Endothelial cell of umbilical vein (primary cell): ENCODE measurements around the gene DCUN1D2. TPM values are rescaled to one million over a fixed set of nuclear protein-coding genes. Genes with fewer than 3 reads are reported as not detected.

Source experiments
- BruUV-seq: library from RNA; stranded (reverse); fragments of 400-500 nt; replicated peaks from 2 replicates; lab custom pipeline; 2021; lab: Mats Ljungman, UMichigan
- CTCF ChIA-PET: fragments of 300-600, 350-600 bp; sonication (Branson Sonifier 250); formaldehyde crosslinking; loops from one replicate; lab custom pipeline; 2021; ENCODE audit warnings: antibody characterized with exemption, inconsistent platforms; lab: Charles Lee
- POLR2A ChIA-PET: fragments of 300-600, 350-600 bp; sonication (Branson Sonifier 250); formaldehyde crosslinking; loops from one replicate; lab custom pipeline; 2021; ENCODE audit warnings: antibody characterized with exemption, inconsistent platforms; lab: Charles Lee
- DNase-seq: peaks from one replicate; pipeline ENCODE4 v3.0.0-alpha.2; 2011; ENCODE audit warnings: low read depth, low spot score
- FAIRE-seq: peaks from 2 replicates; lab custom pipeline; 2011; peaks lifted over from hg19 to GRCh38; lab: Jason Lieb, UNC
- H2AFZ ChIP-seq: 2 replicates; pipeline ENCODE4 v1.6.0; 2012; ENCODE audit warnings: low read depth, low read length, control low read depth, inconsistent platforms
- H3K27ac ChIP-seq: 2 replicates; pipeline ENCODE4 v1.5.1; 2011; ENCODE audit warnings: low read depth, mild to moderate bottlenecking, control low read depth, low read length, moderate library complexity; ENCODE audit not compliant: insufficient read depth
- H3K27me3 ChIP-seq, 2 experiments: 2 replicates each; pipeline versions ENCODE4 v1.6.0 to v1.6.1; 2011; ENCODE audit warnings: low read length in 2 of 2, mixed read lengths in 1 of 2; ENCODE audit not compliant: control insufficient read depth in 2 of 2, insufficient read depth in 2 of 2
- H3K36me3 ChIP-seq, 2 experiments: 2 replicates in 1 of 2; 3 replicates in 1 of 2; pipeline ENCODE4 v1.5.1; 2011; ENCODE audit warnings: low read length in 2 of 2, mild to moderate bottlenecking in 1 of 2, moderate library complexity in 1 of 2; ENCODE audit not compliant: control insufficient read depth in 2 of 2, insufficient read depth in 2 of 2; ENCODE audit errors: extremely low read depth in 1 of 2
- H3K4me1 ChIP-seq: 3 replicates; pipeline ENCODE4 v1.5.1; 2011; ENCODE audit warnings: mild to moderate bottlenecking, low read length; ENCODE audit not compliant: control insufficient read depth, insufficient read depth; ENCODE audit errors: extremely low read depth
- H3K4me2 ChIP-seq: 2 replicates; pipeline ENCODE4 v1.6.1; 2011; ENCODE audit warnings: low read length, control low read depth, mixed read lengths; ENCODE audit not compliant: insufficient read depth
- H3K4me3 ChIP-seq, 3 experiments: fragments of 200-600 bp in 1 of 3; sonication (generic), shearing (Covaris generic) in 1 of 3; replicated peaks in 1 of 3; 2 replicates each; pipeline ENCODE4 v1.5.1; 2011 to 2016; ENCODE audit warnings: control low read depth in 3 of 3, low read length in 3 of 3, mild to moderate bottlenecking in 2 of 3, inconsistent platforms in 1 of 3, low read depth in 1 of 3, moderate library complexity in 1 of 3; ENCODE audit not compliant: insufficient read depth in 1 of 3
- H3K79me2 ChIP-seq: 2 replicates; pipeline ENCODE4 v1.6.0; 2012; ENCODE audit warnings: low read length, inconsistent platforms; ENCODE audit not compliant: control insufficient read depth, insufficient read depth
- H3K9ac ChIP-seq: replicated peaks from 2 replicates; pipeline ENCODE3; 2011; ENCODE audit warnings: low read length, control low read depth; ENCODE audit not compliant: insufficient read depth; ENCODE audit errors: extremely low read depth
- H3K9me1 ChIP-seq: replicated peaks from 3 replicates; pipeline ENCODE4 v1.6.0; 2011; ENCODE audit warnings: mild to moderate bottlenecking, low read length; ENCODE audit not compliant: control insufficient read depth, insufficient read depth; ENCODE audit errors: extremely low read depth
- H3K9me3 ChIP-seq: replicated peaks from 2 replicates; pipeline ENCODE4 v1.5.1; 2012; ENCODE audit warnings: low read length, inconsistent platforms; ENCODE audit not compliant: control insufficient read depth, insufficient read depth
- H4K20me1 ChIP-seq: replicated peaks from 2 replicates; pipeline ENCODE3; 2011; ENCODE audit warnings: mild to moderate bottlenecking, low read length; ENCODE audit not compliant: control insufficient read depth, insufficient read depth; ENCODE audit errors: extremely low read depth
- CTCF ChIP-seq, 2 donors: IDR thresholded peaks; 1 replicate in 1 of 2; 2 replicates in 1 of 2; pipeline ENCODE4 v1.5.1; 2011; ENCODE audit warnings: low read length in 2 of 2, mild to moderate bottlenecking in 2 of 2, moderate library complexity in 2 of 2, control low read depth in 1 of 2, inconsistent platforms in 1 of 2, low read depth in 1 of 2; ENCODE audit not compliant: insufficient read depth in 1 of 2; ENCODE audit errors: extremely low read depth in 1 of 2
- FOS ChIP-seq: IDR thresholded peaks from 2 replicates; pipeline ENCODE4 v1.6.1; 2011; ENCODE audit warnings: mild to moderate bottlenecking, low read length, moderate library complexity, borderline replicate concordance; ENCODE audit not compliant: insufficient read depth
- GATA2 ChIP-seq: IDR thresholded peaks from 2 replicates; pipeline ENCODE4 v1.7.0; 2011; ENCODE audit warnings: low read depth, mild to moderate bottlenecking, moderate library complexity, mixed read lengths, low read length; ENCODE audit not compliant: insufficient read length, insufficient read depth
- JUN ChIP-seq: IDR thresholded peaks from 2 replicates; pipeline ENCODE4 v1.6.1; 2011; ENCODE audit warnings: borderline replicate concordance, low read depth; ENCODE audit not compliant: insufficient read length, insufficient read depth
- MAX ChIP-seq: IDR thresholded peaks from 2 replicates; pipeline ENCODE4 v1.6.1; 2011; ENCODE audit not compliant: insufficient read depth, insufficient read length
- POLR2A ChIP-seq: IDR thresholded peaks from 2 replicates; pipeline ENCODE4 v1.6.1; 2012; ENCODE audit warnings: low read depth, mild to moderate bottlenecking, control low read depth, low read length
- POLR2AphosphoS5 ChIP-seq: IDR thresholded peaks from 2 replicates; pipeline ENCODE4 v1.6.1; 2012; ENCODE audit warnings: low read depth, mild to moderate bottlenecking, control low read depth, low read length, moderate library complexity; ENCODE audit not compliant: insufficient read depth
- dilution Hi-C: fragments of 300-500 bp; cut with MboI; formaldehyde crosslinking; loops from one replicate; pipeline ENCODE4 v1.15.0; 2019; ENCODE audit warnings: low sequenced_read_pairs; ENCODE audit not compliant: extremely low pct_ligation_motif_present
- intact Hi-C: fragments of 100-400 bp; cut with micrococcal nuclease; formaldehyde crosslinking; loops from one replicate; pipeline ENCODE4 v1.10.0; 2022
- polyA plus RNA-seq, 4 experiments: library from polyadenylated mRNA; depleted of rRNA in 3 of 4; stranded (reverse) in 3 of 4; unstranded in 1 of 4; fragments of >200 nt; gene quantifications; 2 replicates each; pipeline versions ENCODE4 v1.2.1 to v1.2.3, GENCODE V29; 2011 to 2012; ENCODE audit warnings: missing spikeins in 1 of 4
- total RNA-seq: library from RNA; stranded (reverse); gene quantifications from 2 replicates; pipeline ENCODE4 v1.2.3, GENCODE V29; 2021

DCUN1D2 gene
- total and polyA plus RNA-seq, 2 donors (not counting 3 experiments of a cell fraction or from before 2014, with no cell fraction given), result 10.5 to 24.9 TPM

- ChIA-PET CTCF (interaction anchor here (0.8 to 1.8 kb wide), 4 partner anchors 9 to 96 kb away, joined by 3 to 4 read pairs (median 4); no protein-coding TSS in a partner anchor), POLR2A (no interaction called here)
- H3K4me3 ChIP-seq, result no peak overlapping the region
- H3K27me3 ChIP-seq, result no peaks in the 10 kb centered on the region
- H3K79me2 ChIP-seq, result no peaks in the 10 kb centered on the region
- H4K20me1 ChIP-seq, result no peaks in the 10 kb centered on the region
- dilution Hi-C loops, result no loop called here
- intact Hi-C loops, result no loop called here
- FAIRE-seq, result no peak
- peaks cover 0 to 5% of the 10 kb centered on the region in 2 experiments for H3K36me3 ChIP-seq
- no peak overlapping the region for H3K9ac ChIP-seq
- no peak for TF ChIP-seq CTCF (IDR thresholded peaks at IDR 0.05; ENCODE audit: extremely low read depth in 1 of 2, insufficient read depth in 1 of 2, low read depth in 1 of 2, low read length in 2 of 2)
- TF ChIP-seq JUN, result no peak
- TF ChIP-seq GATA2, result no peak
- no peak for TF ChIP-seq POLR2AphosphoS5
- TF ChIP-seq MAX, result no peak
- no peak for TF ChIP-seq POLR2A
- TF ChIP-seq FOS, result no peak
- no TSS peak for BruUV-seq
- H3K27ac ChIP-seq, result no peak overlapping the region
- DNase-seq, result no peak
- no peaks in the 10 kb centered on the region for H3K9me3 ChIP-seq
- H3K4me2 ChIP-seq, result no peak overlapping the region
- no peaks in the 10 kb centered on the region for H3K9me1 ChIP-seq
- H3K4me1 ChIP-seq, result no peaks in the 10 kb centered on the region
- no peak overlapping the region for H2AFZ ChIP-seq
Measured at GRCh38 chr13:113466383-113466782, 24.1 kb downstream of the DCUN1D2 start.
